HCT116 (cell line): ENCODE measurements around the gene UGT3A2. TPM values are rescaled to one million over a fixed set of nuclear protein-coding genes. Genes with fewer than 3 reads are reported as not detected.

Source experiments
- ATAC-seq: fragments of 200-7000 bp; cut with Tn5 transposase; 2 replicates; pipeline ENCODE4 v1.9.1; 2020; ENCODE audit warnings: mild to moderate bottlenecking, moderate library complexity
- BruUV-seq: library from RNA; stranded (reverse); fragments of 400-500 nt; replicated peaks from 2 replicates; lab custom pipeline; 2021; lab: Mats Ljungman, UMichigan
- CTCF ChIA-PET: fragments of 300-600 bp; sonication (Branson Sonifier 250); formaldehyde crosslinking; loops from one replicate; lab custom pipeline; 2021; ENCODE audit warnings: antibody characterized with exemption; lab: Charles Lee
- POLR2A ChIA-PET: fragments of 300-600, 350-600 bp; sonication (Branson Sonifier 250); formaldehyde crosslinking; loops from one replicate; lab custom pipeline; 2021; ENCODE audit warnings: antibody characterized with exemption; lab: Charles Lee
- RAD21 ChIA-PET, 2 experiments: fragments of 300-600 bp; sonication (Branson Sonifier 250); formaldehyde crosslinking; loops; one replicate each; lab custom pipeline; 2023; ENCODE audit warnings: low total read pairs in 2 of 2; ENCODE audit not compliant: uncharacterized antibody in 2 of 2, unreplicated experiment in 2 of 2, low non-redundant PET in 1 of 2; lab: Charles Lee
- DNase-seq: peaks from one replicate; pipeline ENCODE4 v3.0.0-alpha.2; 2010; ENCODE audit warnings: low read depth, low spot score
- H2AFZ ChIP-seq: fragments of 200-600 bp; shearing (Covaris generic), sonication (generic); 2 replicates; pipeline ENCODE4 v1.6.1; 2017; ENCODE audit warnings: low read depth, mixed run types, mixed read lengths, antibody characterized with exemption, low read length; ENCODE audit not compliant: poor library complexity, severe bottlenecking
- H3K27ac ChIP-seq: 2 replicates; pipeline ENCODE4 v1.5.1; 2012; ENCODE audit warnings: low read depth, low read length
- H3K27me3 ChIP-seq: fragments of 200-600 bp; sonication (generic); 2 replicates; pipeline ENCODE4 v1.6.1; 2016; ENCODE audit warnings: mixed run types, low read length, mixed read lengths; ENCODE audit not compliant: insufficient read depth
- H3K36me3 ChIP-seq, 2 experiments: fragments of 200-500 bp in 1 of 2; fragments of 200-600 bp in 1 of 2; sonication (Bioruptor generic) in 1 of 2; sonication (generic) in 1 of 2; 2 replicates each; pipeline versions ENCODE4 v1.5.1 to v1.6.1; 2014 to 2016; ENCODE audit warnings: low read length in 2 of 2, inconsistent platforms in 1 of 2, mixed read lengths in 1 of 2, mixed run types in 1 of 2; ENCODE audit not compliant: insufficient read depth in 2 of 2, control insufficient read depth in 1 of 2
- H3K4me1 ChIP-seq, 2 experiments: fragments of 200-600 bp in 1 of 2; sonication (generic) in 1 of 2; 2 replicates each; pipeline versions ENCODE4 v1.5.1 to v1.6.1; 2012 to 2017; ENCODE audit warnings: low read length in 2 of 2, inconsistent platforms in 1 of 2, mild to moderate bottlenecking in 1 of 2, mixed read lengths in 1 of 2, mixed run types in 1 of 2, moderate library complexity in 1 of 2; ENCODE audit not compliant: insufficient read depth in 2 of 2, control insufficient read depth in 1 of 2
- H3K4me2 ChIP-seq: fragments of 200-600 bp; sonication (generic); 2 replicates; pipeline ENCODE4 v1.6.1; 2017; ENCODE audit warnings: mixed run types, low read length, mixed read lengths
- H3K4me3 ChIP-seq, 2 experiments: fragments of 200-600 bp in 1 of 2; sonication (generic) in 1 of 2; replicated peaks in 1 of 2; 2 replicates each; pipeline ENCODE4 v1.5.1; 2011 to 2016; ENCODE audit warnings: low read length in 2 of 2, control low read depth in 1 of 2, low read depth in 1 of 2, mild to moderate bottlenecking in 1 of 2, mixed read lengths in 1 of 2, mixed run types in 1 of 2
- H3K79me2 ChIP-seq: fragments of 200-600 bp; sonication (generic); 2 replicates; pipeline ENCODE4 v1.6.1; 2017; ENCODE audit warnings: mild to moderate bottlenecking, mixed run types, low read length, moderate library complexity, mixed read lengths; ENCODE audit not compliant: insufficient read depth
- H3K9ac ChIP-seq: fragments of 200-600 bp; sonication (generic); 2 replicates; pipeline ENCODE4 v1.6.1; 2016; ENCODE audit warnings: low read length, mixed read lengths
- H3K9me2 ChIP-seq: fragments of 200-600 bp; sonication (generic), shearing (Covaris generic); 2 replicates; pipeline ENCODE4 v1.6.1; 2017; ENCODE audit warnings: mixed run types, mild to moderate bottlenecking, moderate library complexity; ENCODE audit not compliant: insufficient read depth
- H3K9me3 ChIP-seq, 2 experiments: fragments of 200-500 bp in 1 of 2; fragments of 200-600 bp in 1 of 2; sonication (Bioruptor generic) in 1 of 2; sonication (generic) in 1 of 2; 2 replicates each; pipeline ENCODE4 v1.6.1; 2014 to 2017; ENCODE audit warnings: low read length in 2 of 2, mixed read lengths in 2 of 2, inconsistent platforms in 1 of 2, low read depth in 1 of 2, mild to moderate bottlenecking in 1 of 2, mixed run types in 1 of 2, moderate library complexity in 1 of 2; ENCODE audit not compliant: control insufficient read depth in 1 of 2, insufficient read depth in 1 of 2
- H4K20me1 ChIP-seq: fragments of 200-600 bp; sonication (generic), shearing (Covaris generic); 2 replicates; pipeline ENCODE4 v1.6.1; 2017; ENCODE audit warnings: mixed run types, mild to moderate bottlenecking, moderate library complexity; ENCODE audit not compliant: insufficient read depth
- EZH2phosphoT487 ChIP-seq: fragments of 200-600 bp; IDR thresholded peaks from 2 replicates; pipeline ENCODE4 v1.6.1; 2018; ENCODE audit warnings: antibody characterized with exemption, borderline replicate concordance
- RAD21 ChIP-seq: IDR thresholded peaks from 2 replicates; pipeline ENCODE4 v1.6.1; 2012; ENCODE audit warnings: low read depth, mild to moderate bottlenecking
- YY1 ChIP-seq: IDR thresholded peaks from 2 replicates; pipeline ENCODE4 v1.6.1; 2011; ENCODE audit warnings: low read length, low read depth, moderate library complexity, mild to moderate bottlenecking; ENCODE audit not compliant: insufficient replicate concordance; ENCODE audit errors: extremely low read depth
- intact Hi-C: fragments of 100-400 bp; cut with micrococcal nuclease; formaldehyde crosslinking; loops from 2 replicates; pipeline ENCODE4 v1.10.0; 2022
- total RNA-seq: library from RNA; stranded (reverse); gene quantifications from one replicate; pipeline ENCODE4 v1.2.1, GENCODE V29; 2021; ENCODE audit not compliant: unreplicated experiment
- TF ChIP-seq, protein P1 (sequence below), 3 experiments: fragments of 200-600 bp in 1 of 3; sonication (generic) in 1 of 3; IDR thresholded peaks in 2 of 3; conservative IDR thresholded peaks in 1 of 3; 2 replicates each; pipeline ENCODE4 v1.5.1; 2012 to 2017; ENCODE audit warnings: low read depth in 2 of 3, low read length in 2 of 3, antibody characterized with exemption in 1 of 3, borderline replicate concordance in 1 of 3, control low read depth in 1 of 3, mild to moderate bottlenecking in 1 of 3, mixed read lengths in 1 of 3, mixed run types in 1 of 3, moderate library complexity in 1 of 3; ENCODE audit not compliant: insufficient read depth in 1 of 3

Gene UGT3A2
- total RNA-seq, 1 experiment from 2014 or later: not detected

DNA sequence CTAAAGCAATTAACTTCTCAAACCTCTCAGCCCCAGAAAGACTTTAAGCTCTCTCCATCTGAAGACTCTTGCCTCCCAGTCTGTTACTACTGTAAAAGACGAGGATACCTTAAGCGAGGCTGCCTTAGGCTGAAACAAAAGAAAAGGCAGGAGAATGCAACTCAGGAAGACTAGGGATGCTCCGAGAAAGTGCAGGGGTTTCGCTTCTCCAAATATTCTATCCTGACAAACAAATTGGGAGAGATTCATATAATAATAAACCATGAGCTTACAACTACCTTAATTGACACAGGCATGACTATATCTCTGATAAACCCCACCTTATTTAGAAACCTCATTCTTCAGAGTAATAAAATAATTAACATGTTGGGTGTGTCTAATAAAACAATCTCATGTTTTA, 70.6 kb downstream of the UGT3A2 start:
- H3K9ac ChIP-seq: no peak overlapping the region
- H2AFZ ChIP-seq: no peak overlapping the region
- no peak for DNase-seq
- H3K9me2 ChIP-seq: no peaks in the 10 kb centered on the region
- ChIA-PET POLR2A (no interaction called here), RAD21 (no interaction called here), CTCF (no interaction called here)
- no peak overlapping the region for H3K4me3 ChIP-seq
- no peak for ATAC-seq
- no peak overlapping the region for H3K27ac ChIP-seq
- intact Hi-C loops: no loop called here
- TF ChIP-seq RAD21 (no peak), EZH2phosphoT487 (no peak)
- H3K4me2 ChIP-seq: no peak overlapping the region
- H3K27me3 ChIP-seq: peaks cover 35% of the 10 kb centered on the region
- no peaks in the 10 kb centered on the region for H4K20me1 ChIP-seq
- H3K36me3 ChIP-seq: no peaks in the 10 kb centered on the region
- H3K4me1 ChIP-seq: no peaks in the 10 kb centered on the region
- BruUV-seq: no TSS peak
- H3K9me3 ChIP-seq: no peaks in the 10 kb centered on the region
- H3K79me2 ChIP-seq: no peaks in the 10 kb centered on the region

- no peaks in the 10 kb centered on the region for H3K4me1 ChIP-seq
- DNase-seq (no peak), ATAC-seq (no peak)
- CTCF ChIA-PET: no interaction called here
- H3K27me3 ChIP-seq: peaks cover 28% of the 10 kb centered on the region
- no peak within 1 kb of the TSS for H2AFZ ChIP-seq
- H3K9me2 ChIP-seq: no peaks in the 10 kb centered on the region
- POLR2A ChIA-PET: no interaction called here
- H3K79me2 ChIP-seq: no peaks in the 10 kb centered on the region
- no TSS peak for BruUV-seq
- H3K27ac ChIP-seq: no peak within 1 kb of the TSS
- H3K36me3 ChIP-seq: no peaks in the 10 kb centered on the region
- RAD21 ChIA-PET: no interaction called here
- no peak within 1 kb of the TSS for H3K4me3 ChIP-seq
- intact Hi-C loops: no loop called here
- H3K4me2 ChIP-seq: no peak within 1 kb of the TSS
- TF ChIP-seq EZH2phosphoT487: no peak
- TF ChIP-seq, protein P1, sequence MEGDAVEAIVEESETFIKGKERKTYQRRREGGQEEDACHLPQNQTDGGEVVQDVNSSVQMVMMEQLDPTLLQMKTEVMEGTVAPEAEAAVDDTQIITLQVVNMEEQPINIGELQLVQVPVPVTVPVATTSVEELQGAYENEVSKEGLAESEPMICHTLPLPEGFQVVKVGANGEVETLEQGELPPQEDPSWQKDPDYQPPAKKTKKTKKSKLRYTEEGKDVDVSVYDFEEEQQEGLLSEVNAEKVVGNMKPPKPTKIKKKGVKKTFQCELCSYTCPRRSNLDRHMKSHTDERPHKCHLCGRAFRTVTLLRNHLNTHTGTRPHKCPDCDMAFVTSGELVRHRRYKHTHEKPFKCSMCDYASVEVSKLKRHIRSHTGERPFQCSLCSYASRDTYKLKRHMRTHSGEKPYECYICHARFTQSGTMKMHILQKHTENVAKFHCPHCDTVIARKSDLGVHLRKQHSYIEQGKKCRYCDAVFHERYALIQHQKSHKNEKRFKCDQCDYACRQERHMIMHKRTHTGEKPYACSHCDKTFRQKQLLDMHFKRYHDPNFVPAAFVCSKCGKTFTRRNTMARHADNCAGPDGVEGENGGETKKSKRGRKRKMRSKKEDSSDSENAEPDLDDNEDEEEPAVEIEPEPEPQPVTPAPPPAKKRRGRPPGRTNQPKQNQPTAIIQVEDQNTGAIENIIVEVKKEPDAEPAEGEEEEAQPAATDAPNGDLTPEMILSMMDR (IDR thresholded peaks at IDR 0.05 in 2 of 3, conservative IDR thresholded peaks at IDR 0.05 in 1 of 3; ENCODE audit: borderline replicate concordance in 1 of 3, insufficient read depth in 1 of 3, low read depth in 2 of 3, low read length in 2 of 3): no peak
- no peak for TF ChIP-seq YY1
- no peaks in the 10 kb centered on the region for H3K9me3 ChIP-seq
- H4K20me1 ChIP-seq: no peaks in the 10 kb centered on the region
- no peak within 1 kb of the TSS for H3K9ac ChIP-seq
These were observed 75.6 kb downstream of the UGT3A2 start, which contains the start of gene UGT3A1 for GRCh38 chr5:35990941-35991611. Gene UGT3A1 (minus strand): TSS chr5:35991390. CDS start chr5:35991240, 150 bp downstream.
